Liver (tissue), 9 donors: ENCODE results near the gene ADRA1B. TPM values are rescaled to one million over a fixed set of nuclear protein-coding genes. Genes with fewer than 3 reads are reported as not detected.

Source experiments
- DNase-seq: peaks from one replicate; pipeline ENCODE4 v3.0.0-alpha.2; 2017; ENCODE audit warnings: low spot score
- H3K27ac ChIP-seq, 2 donors: one replicate each; pipeline ENCODE4 v1.7.0; 2013; ENCODE audit warnings: inconsistent platforms in 2 of 2, low read length in 2 of 2, control low read depth in 1 of 2, low read depth in 1 of 2, mild to moderate bottlenecking in 1 of 2
- H3K27me3 ChIP-seq, 4 donors: one replicate each; pipeline versions ENCODE4 v1.6.1 to v1.7.0; 2013; ENCODE audit warnings: low read length in 3 of 4, inconsistent platforms in 1 of 4, mild to moderate bottlenecking in 1 of 4, moderate library complexity in 1 of 4; ENCODE audit not compliant: control insufficient read depth in 4 of 4, insufficient read depth in 4 of 4
- H3K36me3 ChIP-seq, 4 donors: one replicate each; pipeline versions ENCODE4 v1.6.1 to v1.7.0; 2013; ENCODE audit warnings: low read length in 3 of 4, mild to moderate bottlenecking in 3 of 4, low read depth in 1 of 4, moderate library complexity in 1 of 4; ENCODE audit not compliant: control insufficient read depth in 4 of 4, insufficient read depth in 3 of 4
- H3K4me1 ChIP-seq, 4 donors: one replicate each; pipeline versions ENCODE4 v1.6.1 to v1.7.0; 2013; ENCODE audit warnings: low read length in 3 of 4, mild to moderate bottlenecking in 3 of 4, moderate library complexity in 1 of 4; ENCODE audit not compliant: control insufficient read depth in 4 of 4, insufficient read depth in 4 of 4
- H3K4me3 ChIP-seq, 3 donors: one replicate each; pipeline versions ENCODE4 v1.6.1 to v1.7.0; 2013; ENCODE audit warnings: low read length in 3 of 3, control low read depth in 1 of 3, low read depth in 1 of 3, mild to moderate bottlenecking in 1 of 3
- H3K9ac ChIP-seq, 2 donors: one replicate each; pipeline ENCODE4 v1.7.0; 2013; ENCODE audit warnings: low read length in 2 of 2, mild to moderate bottlenecking in 2 of 2, moderate library complexity in 2 of 2, control low read depth in 1 of 2, low read depth in 1 of 2
- H3K9me3 ChIP-seq, 4 donors: one replicate each; pipeline versions ENCODE4 v1.6.1 to v1.7.0; 2013; ENCODE audit warnings: low read length in 3 of 4; ENCODE audit not compliant: control insufficient read depth in 4 of 4
- ATF3 ChIP-seq: IDR thresholded peaks from 2 replicates; pipeline ENCODE4 v1.6.1; 2016; ENCODE audit warnings: antibody characterized with exemption
- FOXA2 ChIP-seq: IDR thresholded peaks from 2 replicates; pipeline ENCODE4 v1.6.1; 2016; ENCODE audit warnings: antibody characterized with exemption
- GABPA ChIP-seq, 2 donors: IDR thresholded peaks in 1 of 2; conservative IDR thresholded peaks in 1 of 2; 2 replicates each; pipeline ENCODE4 v1.6.1; 2016; ENCODE audit warnings: antibody characterized with exemption in 2 of 2, mild to moderate bottlenecking in 1 of 2, moderate library complexity in 1 of 2
- HNF4A ChIP-seq, 2 donors: conservative IDR thresholded peaks; 2 replicates each; pipeline ENCODE4 v1.6.1; 2016; ENCODE audit warnings: antibody characterized with exemption in 2 of 2, mild to moderate bottlenecking in 2 of 2
- JUND ChIP-seq, 2 donors: IDR thresholded peaks; 2 replicates each; pipeline ENCODE4 v1.6.1; 2016; ENCODE audit warnings: antibody characterized with exemption in 2 of 2
- MAX ChIP-seq: IDR thresholded peaks from 2 replicates; pipeline ENCODE4 v1.6.1; 2016; ENCODE audit warnings: antibody characterized with exemption
- NR2F2 ChIP-seq: IDR thresholded peaks from 2 replicates; pipeline ENCODE4 v1.6.1; 2016; ENCODE audit warnings: antibody characterized with exemption
- RAD21 ChIP-seq, 2 donors: IDR thresholded peaks; 2 replicates each; pipeline ENCODE4 v1.6.1; 2016; ENCODE audit warnings: antibody characterized with exemption in 2 of 2, mild to moderate bottlenecking in 2 of 2
- REST ChIP-seq: IDR thresholded peaks from 2 replicates; pipeline ENCODE4 v1.6.1; 2016; ENCODE audit warnings: antibody characterized with exemption, mild to moderate bottlenecking
- RXRA ChIP-seq, 2 donors: IDR thresholded peaks; 2 replicates each; pipeline ENCODE4 v1.6.1; 2017 to 2018; ENCODE audit warnings: antibody characterized with exemption in 2 of 2, mild to moderate bottlenecking in 1 of 2
- SP1 ChIP-seq: IDR thresholded peaks from 2 replicates; pipeline ENCODE4 v1.6.1; 2018; ENCODE audit warnings: antibody characterized with exemption, mild to moderate bottlenecking
- TAF1 ChIP-seq: conservative IDR thresholded peaks from 2 replicates; pipeline ENCODE4 v1.6.1; 2016; ENCODE audit warnings: antibody characterized with exemption, mild to moderate bottlenecking
- YY1 ChIP-seq: IDR thresholded peaks from 2 replicates; pipeline ENCODE4 v1.6.1; 2016; ENCODE audit warnings: antibody characterized with exemption, mild to moderate bottlenecking
- ZBTB33 ChIP-seq: IDR thresholded peaks from 2 replicates; pipeline ENCODE4 v1.6.1; 2016; ENCODE audit warnings: antibody characterized with exemption
- WGBS: extraction: QIAGEN DNeasy Blood & Tissue Kit; methylation state at CpG from one replicate; pipeline ENCODE4 v1.1.7; 2013; 5-methylcytosine and 5-hydroxymethylcytosine counted together
- polyA plus RNA-seq, 2 donors: library from polyadenylated mRNA; stranded (reverse) in 1 of 2; unstranded in 1 of 2; fragments of 200-250 nt in 1 of 2; fragments of >200 nt in 1 of 2; fragmentation: Nextera tagmentation in 1 of 2; extraction: Ambion mirVana in 1 of 2; gene quantifications; one replicate each; pipeline versions ENCODE4 v1.2.1 to v1.2.3, GENCODE V29; 2013 to 2015
- total RNA-seq, 2 donors: library from RNA; depleted of rRNA; stranded (reverse); fragments of >200 nt; gene quantifications; one replicate each; pipeline ENCODE4 v1.2.3, GENCODE V29; 2014
- donor health status: healthy.
- donor health status: healthy.
- donor health status: healthy.
- donor health status: healthy.
- donor health status: healthy.

ADRA1B gene
- total and polyA plus RNA-seq, 4 donors, result 0.70 to 13.1 (median 8.2) TPM

GRCh38 chr5:159877894-159878448, 38.3 kb upstream of the ADRA1B start:
- no peak overlapping the region for H3K4me3 ChIP-seq
- H3K27me3 ChIP-seq, result no peaks in the 10 kb centered on the region
- no peaks in the 10 kb centered on the region for H3K9me3 ChIP-seq
- WGBS, result 33% methylated on average over 7 of the region's 7 CpGs
- H3K9ac ChIP-seq, result peak overlapping the region in 1 of 2 donors; percentile 56
- peaks cover 1 to 20% (median 17%) of the 10 kb centered on the region in 4 donors for H3K4me1 ChIP-seq
- H3K36me3 ChIP-seq, result peaks cover 0 to 9% (median 3%) of the 10 kb centered on the region in 4 donors
- TF ChIP-seq RXRA (IDR thresholded peaks at IDR 0.05) (peak; percentile 66 to 84), GABPA (IDR thresholded peaks at IDR 0.05 in 1 of 2, conservative IDR thresholded peaks at IDR 0.05 in 1 of 2) (peak in 1 of 2 donors; percentile 20), REST (no peak), JUND (IDR thresholded peaks at IDR 0.05) (peak in 1 of 2 donors; percentile 51), YY1 (peak; percentile 38), TAF1 (no peak), ZBTB33 (no peak), MAX (peak; percentile 53), FOXA2 (no peak), RAD21 (IDR thresholded peaks at IDR 0.05) (peak; percentile 23 to 43), NR2F2 (peak; percentile 84), ATF3 (no peak), SP1 (peak; percentile 46), HNF4A (conservative IDR thresholded peaks at IDR 0.05) (peak; percentile 77 to 81)
- peak overlapping the region; percentile 66 to 86 for H3K27ac ChIP-seq
- no peak for DNase-seq

GRCh38 chr5:159878988-159879471, 37.3 kb upstream of the ADRA1B start:
- H3K9me3 ChIP-seq, result no peaks in the 10 kb centered on the region
- no peak for DNase-seq
- 30% methylated on average over 11 of the region's 11 CpGs for WGBS
- peaks cover 1 to 20% (median 17%) of the 10 kb centered on the region in 4 donors for H3K4me1 ChIP-seq
- TF ChIP-seq RXRA (IDR thresholded peaks at IDR 0.05), result peak in 1 of 2 donors; percentile 5
- no peak for TF ChIP-seq YY1
- peak in 1 of 2 donors; percentile 29 for TF ChIP-seq RAD21 (IDR thresholded peaks at IDR 0.05)
- TF ChIP-seq JUND (IDR thresholded peaks at IDR 0.05), result no peak
- peak overlapping the region; percentile 11 to 86 for H3K27ac ChIP-seq
- H3K9ac ChIP-seq, result no peak overlapping the region
- H3K36me3 ChIP-seq, result peaks cover 0 to 4% (median 0%) of the 10 kb centered on the region in 4 donors
- no peak overlapping the region for H3K4me3 ChIP-seq
- no peaks in the 10 kb centered on the region for H3K27me3 ChIP-seq
